Measurements from ENCODE around the gene VWC2L.

VWC2L gene

DNA sequence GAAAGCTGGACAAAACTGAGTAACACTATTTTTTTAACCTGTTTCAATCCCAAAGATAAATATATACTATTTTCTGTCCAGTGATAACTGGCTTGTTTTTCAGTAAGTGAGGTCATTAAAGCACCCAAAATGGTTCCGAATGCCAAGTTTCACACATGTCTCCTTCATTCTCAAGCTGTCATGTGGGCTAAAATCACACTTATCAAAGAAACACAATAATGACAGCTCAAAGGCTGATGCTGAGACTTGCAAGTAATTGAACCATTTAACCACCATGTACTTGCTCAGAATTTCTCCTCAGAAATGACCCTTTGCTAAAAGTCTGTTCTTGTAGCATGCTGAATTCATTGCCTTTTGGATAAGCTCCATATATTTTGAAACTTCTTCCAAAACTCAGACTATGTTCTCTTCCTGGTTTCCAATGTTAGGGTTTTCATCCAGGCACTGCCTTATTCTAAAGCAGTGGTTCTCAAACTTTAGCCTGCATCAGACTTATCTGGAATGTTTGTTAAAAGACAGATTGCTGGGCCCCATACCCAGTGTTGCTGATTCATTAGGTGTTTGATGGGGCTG lies 149.8 kb downstream of the VWC2L start:
- FAIRE-seq (no peak), DNase-seq (ENCODE audit: insufficient read length, low spot score) (no peak)
- no peak for TF ChIP-seq CTCF (IDR thresholded peaks at IDR 0.05; ENCODE audit: insufficient read depth, missing control alignments)

GRCh38 chr2:214565246-214565645 lies 154.4 kb downstream of the VWC2L start:
- no peak for TF ChIP-seq CTCF (IDR thresholded peaks at IDR 0.05; ENCODE audit: insufficient read depth, missing control alignments)
- FAIRE-seq (no peak), DNase-seq (ENCODE audit: insufficient read length, low spot score) (no peak)

- FAIRE-seq (no peak), DNase-seq (ENCODE audit: insufficient read length, low spot score) (no peak)
- TF ChIP-seq CTCF (IDR thresholded peaks at IDR 0.05; ENCODE audit: insufficient read depth, missing control alignments) = no peak
Measured at GRCh38 chr2:214566457-214566856, 155.6 kb downstream of the VWC2L start.

DNA sequence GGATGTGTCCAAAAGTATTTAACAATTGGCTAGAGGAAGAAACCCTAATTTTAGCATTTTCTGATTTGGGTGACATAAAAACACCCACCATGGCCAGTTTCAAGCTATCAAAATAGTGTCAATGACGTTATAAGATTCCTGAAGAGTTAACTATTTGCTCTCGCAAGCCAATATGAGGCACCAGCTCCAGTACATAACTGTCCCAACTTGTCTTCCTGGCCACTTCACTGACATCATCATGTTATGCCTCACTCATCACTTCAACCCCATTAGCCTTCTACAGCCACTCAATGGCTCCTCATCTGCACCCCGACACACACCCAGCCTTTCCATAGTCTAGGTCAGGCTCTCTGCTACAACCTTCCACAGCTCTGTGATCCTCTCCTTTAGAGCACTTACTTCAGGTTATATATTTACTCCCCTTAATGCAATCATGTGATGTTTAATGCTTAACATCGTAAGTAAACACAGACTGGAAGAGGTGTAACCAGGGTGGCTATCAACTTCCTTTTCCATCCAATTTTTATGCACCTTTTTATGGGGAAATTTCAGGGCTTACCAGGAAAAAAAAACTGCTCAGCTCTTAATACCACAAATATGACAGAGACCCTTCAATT lies 158.7 kb downstream of the VWC2L start:
- FAIRE-seq = no peak
- TF ChIP-seq CTCF (IDR thresholded peaks at IDR 0.05; ENCODE audit: insufficient read depth, missing control alignments) = no peak
- DNase-seq (ENCODE audit: insufficient read length, low spot score) = no peak

DNA sequence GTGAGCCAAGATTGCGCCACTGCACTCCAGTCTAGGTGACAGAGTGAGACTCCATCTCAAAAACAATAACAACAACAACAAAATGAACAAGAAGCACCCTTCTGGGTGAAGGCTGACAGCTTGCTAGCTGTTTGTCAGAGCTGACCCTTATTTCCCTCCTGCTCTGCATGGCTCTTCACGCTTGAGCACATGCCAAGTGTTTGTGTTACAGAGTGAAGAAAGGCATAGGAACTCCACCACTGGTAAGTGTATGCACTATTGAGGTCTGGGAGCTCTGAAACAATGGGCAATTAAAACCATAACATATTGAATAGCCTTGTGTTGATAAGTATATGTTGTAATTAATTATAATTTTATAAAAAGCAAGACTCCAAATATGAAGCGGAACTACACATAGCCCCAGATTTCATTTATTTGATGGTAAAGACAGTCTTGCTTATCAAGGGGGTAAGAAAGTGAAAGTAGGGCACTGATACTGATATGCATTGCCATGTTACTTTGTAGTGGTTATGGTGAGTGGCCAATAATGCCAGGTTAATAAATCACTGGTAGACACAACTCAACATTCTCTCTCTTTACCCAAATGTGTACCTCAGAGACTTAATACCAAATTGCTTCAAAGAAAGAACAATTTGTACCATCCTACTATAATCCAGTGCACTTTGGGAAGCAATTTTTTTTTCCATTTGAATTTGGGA lies 163.4 kb downstream of the VWC2L start:
- DNase-seq (ENCODE audit: insufficient read length, low spot score) (no peak), FAIRE-seq (no peak)
- TF ChIP-seq CTCF (IDR thresholded peaks at IDR 0.05; ENCODE audit: insufficient read depth, missing control alignments) = no peak

DNA sequence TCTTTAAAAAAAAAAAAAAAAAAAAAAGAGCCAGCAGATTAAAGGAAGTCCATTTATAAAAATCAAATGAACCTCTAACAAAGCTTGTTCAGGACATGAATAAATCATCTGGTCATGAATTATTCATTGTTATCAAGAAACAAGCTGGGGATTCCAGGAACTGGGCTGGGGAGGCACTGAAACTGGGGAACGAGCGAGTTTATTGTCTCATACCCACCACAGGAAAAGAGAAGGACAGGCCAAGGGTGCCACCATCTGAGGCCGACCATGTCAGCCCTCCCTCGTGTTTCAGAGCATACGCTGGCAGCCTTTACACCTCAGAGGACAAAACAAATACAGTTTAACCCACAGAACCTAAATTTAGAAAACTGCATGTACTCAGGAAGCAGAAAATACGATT lies 164.2 kb downstream of the VWC2L start:
- FAIRE-seq = no peak
- no peak for TF ChIP-seq CTCF (IDR thresholded peaks at IDR 0.05; ENCODE audit: insufficient read depth, missing control alignments)
- no peak for DNase-seq (ENCODE audit: insufficient read length, low spot score)

DNA sequence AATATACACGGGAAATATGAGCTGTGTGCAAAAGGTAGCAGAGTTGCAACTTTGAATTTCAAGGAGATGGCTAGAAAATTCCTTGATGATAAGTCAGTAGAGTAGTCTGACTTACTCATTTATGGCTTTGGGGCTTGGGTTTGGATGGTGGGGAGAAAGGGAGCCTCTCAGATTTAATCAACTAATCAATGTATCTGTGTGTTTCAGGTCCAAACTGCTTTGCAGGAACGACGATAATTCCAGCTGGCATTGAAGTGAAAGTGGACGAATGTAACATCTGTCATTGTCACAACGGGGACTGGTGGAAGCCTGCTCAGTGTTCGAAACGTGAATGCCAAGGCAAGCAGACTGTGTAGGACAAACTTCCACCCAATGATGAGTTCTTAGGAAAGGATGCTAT lies 164.6 kb downstream of the VWC2L start:
- DNase-seq (ENCODE audit: insufficient read length, low spot score) = no peak
- TF ChIP-seq CTCF (IDR thresholded peaks at IDR 0.05; ENCODE audit: insufficient read depth, missing control alignments) = no peak
- no peak for FAIRE-seq
